ENCODE data around the gene IQGAP2. TPM values are rescaled to one million over a fixed set of nuclear protein-coding genes. Genes with fewer than 3 reads are reported as not detected.

Gene IQGAP2
- total RNA-seq, 2 experiments from 2014 or later: 37.7 to 39.1 TPM

GRCh38 chr5:76620166-76620565 lies 217.1 kb downstream of the IQGAP2 start:
- Mint-ChIP-seq H3K27ac (no peak overlapping the region), H3K36me3 (ENCODE audit: low read depth) (peaks cover 2% of the 10 kb centered on the region), H3K4me1 (ENCODE audit: low read depth) (peaks cover 5% of the 10 kb centered on the region), H3K9me3 (no peaks in the 10 kb centered on the region), H3K27me3 (no peaks in the 10 kb centered on the region), H3K4me3 (no peak overlapping the region)
- DNase-seq (no peak), ATAC-seq (no peak)
- CTCF ChIA-PET: interaction anchor here (1.8 to 2.0 kb wide), 2 partner anchors 11 to 154 kb away, joined by 6 to 8 read pairs; no protein-coding TSS in a partner anchor
- intact Hi-C loops (cut with micrococcal nuclease): no loop called here
- POLR2A ChIA-PET: no interaction called here
- TF ChIP-seq CTCF (IDR thresholded peaks at IDR 0.05): no peak

- ATAC-seq: no peak
- ChIA-PET POLR2A (no interaction called here), CTCF (interaction anchor here (1.0 to 2.0 kb wide), 3 partner anchors 13 to 152 kb away, joined by 3 to 8 read pairs (median 3); no protein-coding TSS in a partner anchor)
- no peaks in the 10 kb centered on the region for H3K9me3 Mint-ChIP-seq
- H3K4me3 Mint-ChIP-seq: no peak overlapping the region
- peaks cover 18% of the 10 kb centered on the region for H3K4me1 Mint-ChIP-seq (ENCODE audit: low read depth)
- intact Hi-C loops (cut with micrococcal nuclease): no loop called here
- DNase-seq: no peak
- H3K36me3 Mint-ChIP-seq (ENCODE audit: low read depth): peaks cover 9% of the 10 kb centered on the region
- no peaks in the 10 kb centered on the region for H3K27me3 Mint-ChIP-seq
- H3K27ac Mint-ChIP-seq: no peak overlapping the region
- no peak for TF ChIP-seq CTCF (IDR thresholded peaks at IDR 0.05)
Measured at GRCh38 chr5:76622076-76622475, 219.0 kb downstream of the IQGAP2 start.

GRCh38 chr5:76622973-76623596 lies 220.0 kb downstream of the IQGAP2 start, which contains the start of gene F2RL2:
F2RL2 (minus strand) TSS chr5:76623403; CDS start chr5:76623230, 173 bp downstream.
- Mint-ChIP-seq H3K9me3 (no peaks in the 10 kb centered on the region), H3K4me3 (no peak within 1 kb of the TSS), H3K36me3 (ENCODE audit: low read depth) (peaks cover 11% of the 10 kb centered on the region), H3K27me3 (no peaks in the 10 kb centered on the region), H3K27ac (no peak within 1 kb of the TSS), H3K4me1 (ENCODE audit: low read depth) (peaks cover 18% of the 10 kb centered on the region)
- intact Hi-C loops (cut with micrococcal nuclease): no loop called here
- no peak for TF ChIP-seq CTCF (IDR thresholded peaks at IDR 0.05)
- no peak for ATAC-seq
- POLR2A ChIA-PET: no interaction called here
- CTCF ChIA-PET: no interaction called here
- DNase-seq: no peak

GRCh38 chr5:76625087-76625815 lies 222.2 kb downstream of the IQGAP2 start:
- no peak for ATAC-seq

More at GRCh38 chr5:76625087-76625815, 222.2 kb downstream of the IQGAP2 start:
- Mint-ChIP-seq H3K27ac (peak overlapping the region; percentile 25), H3K9me3 (no peaks in the 10 kb centered on the region), H3K4me1 (ENCODE audit: low read depth) (peaks cover 18% of the 10 kb centered on the region), H3K4me3 (no peak overlapping the region), H3K36me3 (ENCODE audit: low read depth) (peaks cover 11% of the 10 kb centered on the region), H3K27me3 (no peaks in the 10 kb centered on the region)
- intact Hi-C loops (cut with micrococcal nuclease): no loop called here
- TF ChIP-seq CTCF (IDR thresholded peaks at IDR 0.05): no peak
- no peak for DNase-seq
- ChIA-PET CTCF (interaction anchor here (0.6 to 1.7 kb wide), 5 partner anchors 13 to 299 kb away, joined by 3 to 5 read pairs (median 3); no protein-coding TSS in a partner anchor), POLR2A (no interaction called here)
